Liver (tissue), 9 donors: Measurements from ENCODE around the gene DCAF4. TPM values are rescaled to one million over a fixed set of nuclear protein-coding genes. Genes with fewer than 3 reads are reported as not detected.

Experiments
- DNase-seq: peaks from one replicate; pipeline ENCODE4 v3.0.0-alpha.2; 2017; ENCODE audit warnings: low spot score
- H3K27ac ChIP-seq, 2 donors: one replicate each; pipeline ENCODE4 v1.7.0; 2013; ENCODE audit warnings: inconsistent platforms in 2 of 2, low read length in 2 of 2, control low read depth in 1 of 2, low read depth in 1 of 2, mild to moderate bottlenecking in 1 of 2
- H3K27me3 ChIP-seq, 4 donors: one replicate each; pipeline versions ENCODE4 v1.6.1 to v1.7.0; 2013; ENCODE audit warnings: low read length in 3 of 4, inconsistent platforms in 1 of 4, mild to moderate bottlenecking in 1 of 4, moderate library complexity in 1 of 4; ENCODE audit not compliant: control insufficient read depth in 4 of 4, insufficient read depth in 4 of 4
- H3K36me3 ChIP-seq, 4 donors: one replicate each; pipeline versions ENCODE4 v1.6.1 to v1.7.0; 2013; ENCODE audit warnings: low read length in 3 of 4, mild to moderate bottlenecking in 3 of 4, low read depth in 1 of 4, moderate library complexity in 1 of 4; ENCODE audit not compliant: control insufficient read depth in 4 of 4, insufficient read depth in 3 of 4
- H3K4me1 ChIP-seq, 4 donors: one replicate each; pipeline versions ENCODE4 v1.6.1 to v1.7.0; 2013; ENCODE audit warnings: low read length in 3 of 4, mild to moderate bottlenecking in 3 of 4, moderate library complexity in 1 of 4; ENCODE audit not compliant: control insufficient read depth in 4 of 4, insufficient read depth in 4 of 4
- H3K4me3 ChIP-seq, 3 donors: one replicate each; pipeline versions ENCODE4 v1.6.1 to v1.7.0; 2013; ENCODE audit warnings: low read length in 3 of 3, control low read depth in 1 of 3, low read depth in 1 of 3, mild to moderate bottlenecking in 1 of 3
- H3K9ac ChIP-seq, 2 donors: one replicate each; pipeline ENCODE4 v1.7.0; 2013; ENCODE audit warnings: low read length in 2 of 2, mild to moderate bottlenecking in 2 of 2, moderate library complexity in 2 of 2, control low read depth in 1 of 2, low read depth in 1 of 2
- H3K9me3 ChIP-seq, 4 donors: one replicate each; pipeline versions ENCODE4 v1.6.1 to v1.7.0; 2013; ENCODE audit warnings: low read length in 3 of 4; ENCODE audit not compliant: control insufficient read depth in 4 of 4
- EGR1 ChIP-seq, 2 donors: IDR thresholded peaks; 2 replicates each; pipeline ENCODE4 v1.6.1; 2016 to 2018; ENCODE audit warnings: antibody characterized with exemption in 2 of 2, low read depth in 2 of 2
- FOXA1 ChIP-seq: IDR thresholded peaks from 2 replicates; pipeline ENCODE4 v1.6.1; 2016; ENCODE audit warnings: antibody characterized with exemption
- FOXA2 ChIP-seq: IDR thresholded peaks from 2 replicates; pipeline ENCODE4 v1.6.1; 2016; ENCODE audit warnings: antibody characterized with exemption
- GABPA ChIP-seq, 2 donors: IDR thresholded peaks in 1 of 2; conservative IDR thresholded peaks in 1 of 2; 2 replicates each; pipeline ENCODE4 v1.6.1; 2016; ENCODE audit warnings: antibody characterized with exemption in 2 of 2, mild to moderate bottlenecking in 1 of 2, moderate library complexity in 1 of 2
- HNF4A ChIP-seq, 2 donors: conservative IDR thresholded peaks; 2 replicates each; pipeline ENCODE4 v1.6.1; 2016; ENCODE audit warnings: antibody characterized with exemption in 2 of 2, mild to moderate bottlenecking in 2 of 2
- HNF4G ChIP-seq: IDR thresholded peaks from 2 replicates; pipeline ENCODE4 v1.6.1; 2016; ENCODE audit warnings: antibody characterized with exemption
- JUND ChIP-seq, 2 donors: IDR thresholded peaks; 2 replicates each; pipeline ENCODE4 v1.6.1; 2016; ENCODE audit warnings: antibody characterized with exemption in 2 of 2
- NR2F2 ChIP-seq: IDR thresholded peaks from 2 replicates; pipeline ENCODE4 v1.6.1; 2016; ENCODE audit warnings: antibody characterized with exemption
- RAD21 ChIP-seq, 2 donors: IDR thresholded peaks; 2 replicates each; pipeline ENCODE4 v1.6.1; 2016; ENCODE audit warnings: antibody characterized with exemption in 2 of 2, mild to moderate bottlenecking in 2 of 2
- SP1 ChIP-seq: IDR thresholded peaks from 2 replicates; pipeline ENCODE4 v1.6.1; 2018; ENCODE audit warnings: antibody characterized with exemption, mild to moderate bottlenecking
- TAF1 ChIP-seq: conservative IDR thresholded peaks from 2 replicates; pipeline ENCODE4 v1.6.1; 2016; ENCODE audit warnings: antibody characterized with exemption, mild to moderate bottlenecking
- YY1 ChIP-seq: IDR thresholded peaks from 2 replicates; pipeline ENCODE4 v1.6.1; 2016; ENCODE audit warnings: antibody characterized with exemption, mild to moderate bottlenecking
- WGBS: extraction: QIAGEN DNeasy Blood & Tissue Kit; methylation state at CpG from one replicate; pipeline ENCODE4 v1.1.7; 2013; 5-methylcytosine and 5-hydroxymethylcytosine counted together
- polyA plus RNA-seq, 2 donors: library from polyadenylated mRNA; stranded (reverse) in 1 of 2; unstranded in 1 of 2; fragments of 200-250 nt in 1 of 2; fragments of >200 nt in 1 of 2; fragmentation: Nextera tagmentation in 1 of 2; extraction: Ambion mirVana in 1 of 2; gene quantifications; one replicate each; pipeline versions ENCODE4 v1.2.1 to v1.2.3, GENCODE V29; 2013 to 2015
- total RNA-seq, 2 donors: library from RNA; depleted of rRNA; stranded (reverse); fragments of >200 nt; gene quantifications; one replicate each; pipeline ENCODE4 v1.2.3, GENCODE V29; 2014
- TF ChIP-seq, protein P1 (sequence below): IDR thresholded peaks from 2 replicates; pipeline ENCODE4 v1.6.1; 2016; ENCODE audit warnings: antibody characterized with exemption
- TF ChIP-seq, protein P2 (sequence below): IDR thresholded peaks from 2 replicates; pipeline ENCODE4 v1.6.1; 2016; ENCODE audit warnings: antibody characterized with exemption, mild to moderate bottlenecking
- TF ChIP-seq, protein P3 (sequence below): IDR thresholded peaks from 2 replicates; pipeline ENCODE4 v1.6.1; 2016; ENCODE audit warnings: antibody characterized with exemption
- TF ChIP-seq, protein P4 (sequence below): fragments of 150-350 bp; IDR thresholded peaks from 2 replicates; pipeline ENCODE4 v1.5.1; 2017; ENCODE audit warnings: improper control_type of control experiment, low read depth, low read length; ENCODE audit not compliant: missing input control
- TF ChIP-seq, protein P5 (sequence below): IDR thresholded peaks from 2 replicates; pipeline ENCODE4 v1.6.1; 2016; ENCODE audit warnings: antibody characterized with exemption
- donor health status: healthy.
- donor health status: healthy.
- donor health status: healthy.
- donor health status: healthy.
- donor health status: healthy.

The DCAF4 gene
- total and polyA plus RNA-seq, 4 donors = 3.5 to 11.0 (median 6.1) TPM

DNA sequence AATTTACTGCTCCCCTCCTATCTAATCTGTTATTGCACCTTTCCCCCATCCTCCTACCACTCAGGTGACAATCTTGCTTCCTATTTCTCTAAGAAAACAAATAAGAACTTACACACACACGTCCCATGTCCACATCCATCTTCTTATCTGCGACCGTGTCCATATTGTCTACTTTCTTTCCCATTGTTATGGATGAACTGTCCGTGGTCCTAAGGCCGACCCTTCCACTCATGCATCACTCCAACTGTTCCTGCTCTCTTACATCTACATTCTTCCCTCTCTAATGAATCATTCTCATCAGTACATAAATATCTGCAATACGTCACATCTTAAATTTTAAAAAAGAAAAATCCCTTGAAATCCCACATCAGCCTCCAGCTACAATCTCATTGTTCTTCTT, 70.7 kb downstream of the DCAF4 start:
- H3K9ac ChIP-seq = no peak overlapping the region
- no peaks in the 10 kb centered on the region for H3K27me3 ChIP-seq
- DNase-seq = no peak
- peaks cover 0 to 42% (median 39%) of the 10 kb centered on the region in 4 donors for H3K36me3 ChIP-seq
- H3K9me3 ChIP-seq = no peaks in the 10 kb centered on the region
- H3K4me3 ChIP-seq = no peak overlapping the region
- no peaks in the 10 kb centered on the region for H3K4me1 ChIP-seq
- TF ChIP-seq, protein P1, sequence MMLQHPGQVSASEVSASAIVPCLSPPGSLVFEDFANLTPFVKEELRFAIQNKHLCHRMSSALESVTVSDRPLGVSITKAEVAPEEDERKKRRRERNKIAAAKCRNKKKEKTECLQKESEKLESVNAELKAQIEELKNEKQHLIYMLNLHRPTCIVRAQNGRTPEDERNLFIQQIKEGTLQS = no peak
- TF ChIP-seq NR2F2 = no peak
- H3K27ac ChIP-seq = no peak overlapping the region
- 97% methylated on average over 6 of the region's 6 CpGs for WGBS

DNA sequence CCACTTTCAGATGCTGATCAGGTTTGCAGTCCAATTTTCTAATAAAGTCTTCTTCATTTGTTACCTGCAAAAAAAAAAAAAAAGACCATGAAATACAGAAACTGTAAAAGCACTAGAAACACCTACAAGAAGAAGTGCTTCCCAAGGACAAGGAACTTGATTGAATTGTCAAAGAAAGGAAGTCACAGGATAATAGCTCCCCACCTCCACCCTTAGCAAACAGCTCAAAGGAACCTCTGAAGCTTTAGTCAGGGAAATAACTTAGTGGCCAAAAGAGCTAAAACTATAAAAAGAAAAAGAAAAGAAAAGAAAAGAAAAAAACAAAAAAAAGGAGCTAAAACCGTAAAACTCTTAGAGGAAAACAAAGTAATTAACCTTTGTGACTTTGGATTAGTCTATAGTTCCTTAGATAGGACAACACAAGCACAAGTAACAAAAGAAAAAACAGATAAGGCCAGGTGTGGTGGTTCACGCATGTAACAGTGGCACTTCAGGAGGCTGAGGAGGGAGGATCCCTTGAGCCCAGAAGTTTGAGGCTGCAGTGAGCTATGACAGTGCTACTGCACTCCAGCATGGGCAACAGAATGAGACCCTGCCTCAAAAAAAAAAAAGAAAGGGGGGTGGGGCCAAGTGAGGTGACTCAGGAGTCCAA, 72.1 kb downstream of the DCAF4 start:
- TF ChIP-seq, protein P2, sequence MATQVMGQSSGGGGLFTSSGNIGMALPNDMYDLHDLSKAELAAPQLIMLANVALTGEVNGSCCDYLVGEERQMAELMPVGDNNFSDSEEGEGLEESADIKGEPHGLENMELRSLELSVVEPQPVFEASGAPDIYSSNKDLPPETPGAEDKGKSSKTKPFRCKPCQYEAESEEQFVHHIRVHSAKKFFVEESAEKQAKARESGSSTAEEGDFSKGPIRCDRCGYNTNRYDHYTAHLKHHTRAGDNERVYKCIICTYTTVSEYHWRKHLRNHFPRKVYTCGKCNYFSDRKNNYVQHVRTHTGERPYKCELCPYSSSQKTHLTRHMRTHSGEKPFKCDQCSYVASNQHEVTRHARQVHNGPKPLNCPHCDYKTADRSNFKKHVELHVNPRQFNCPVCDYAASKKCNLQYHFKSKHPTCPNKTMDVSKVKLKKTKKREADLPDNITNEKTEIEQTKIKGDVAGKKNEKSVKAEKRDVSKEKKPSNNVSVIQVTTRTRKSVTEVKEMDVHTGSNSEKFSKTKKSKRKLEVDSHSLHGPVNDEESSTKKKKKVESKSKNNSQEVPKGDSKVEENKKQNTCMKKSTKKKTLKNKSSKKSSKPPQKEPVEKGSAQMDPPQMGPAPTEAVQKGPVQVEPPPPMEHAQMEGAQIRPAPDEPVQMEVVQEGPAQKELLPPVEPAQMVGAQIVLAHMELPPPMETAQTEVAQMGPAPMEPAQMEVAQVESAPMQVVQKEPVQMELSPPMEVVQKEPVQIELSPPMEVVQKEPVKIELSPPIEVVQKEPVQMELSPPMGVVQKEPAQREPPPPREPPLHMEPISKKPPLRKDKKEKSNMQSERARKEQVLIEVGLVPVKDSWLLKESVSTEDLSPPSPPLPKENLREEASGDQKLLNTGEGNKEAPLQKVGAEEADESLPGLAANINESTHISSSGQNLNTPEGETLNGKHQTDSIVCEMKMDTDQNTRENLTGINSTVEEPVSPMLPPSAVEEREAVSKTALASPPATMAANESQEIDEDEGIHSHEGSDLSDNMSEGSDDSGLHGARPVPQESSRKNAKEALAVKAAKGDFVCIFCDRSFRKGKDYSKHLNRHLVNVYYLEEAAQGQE = no peak
- TF ChIP-seq HNF4G (no peak), EGR1 (IDR thresholded peaks at IDR 0.05; ENCODE audit: low read depth in 2 of 2) (no peak), NR2F2 (no peak), YY1 (no peak), FOXA1 (no peak), SP1 (no peak), GABPA (IDR thresholded peaks at IDR 0.05 in 1 of 2, conservative IDR thresholded peaks at IDR 0.05 in 1 of 2) (no peak), TAF1 (no peak), HNF4A (conservative IDR thresholded peaks at IDR 0.05) (no peak), FOXA2 (no peak), JUND (IDR thresholded peaks at IDR 0.05) (no peak), RAD21 (IDR thresholded peaks at IDR 0.05) (no peak)
- TF ChIP-seq, protein P3, sequence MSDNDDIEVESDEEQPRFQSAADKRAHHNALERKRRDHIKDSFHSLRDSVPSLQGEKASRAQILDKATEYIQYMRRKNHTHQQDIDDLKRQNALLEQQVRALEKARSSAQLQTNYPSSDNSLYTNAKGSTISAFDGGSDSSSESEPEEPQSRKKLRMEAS = no peak
- TF ChIP-seq, protein P4, sequence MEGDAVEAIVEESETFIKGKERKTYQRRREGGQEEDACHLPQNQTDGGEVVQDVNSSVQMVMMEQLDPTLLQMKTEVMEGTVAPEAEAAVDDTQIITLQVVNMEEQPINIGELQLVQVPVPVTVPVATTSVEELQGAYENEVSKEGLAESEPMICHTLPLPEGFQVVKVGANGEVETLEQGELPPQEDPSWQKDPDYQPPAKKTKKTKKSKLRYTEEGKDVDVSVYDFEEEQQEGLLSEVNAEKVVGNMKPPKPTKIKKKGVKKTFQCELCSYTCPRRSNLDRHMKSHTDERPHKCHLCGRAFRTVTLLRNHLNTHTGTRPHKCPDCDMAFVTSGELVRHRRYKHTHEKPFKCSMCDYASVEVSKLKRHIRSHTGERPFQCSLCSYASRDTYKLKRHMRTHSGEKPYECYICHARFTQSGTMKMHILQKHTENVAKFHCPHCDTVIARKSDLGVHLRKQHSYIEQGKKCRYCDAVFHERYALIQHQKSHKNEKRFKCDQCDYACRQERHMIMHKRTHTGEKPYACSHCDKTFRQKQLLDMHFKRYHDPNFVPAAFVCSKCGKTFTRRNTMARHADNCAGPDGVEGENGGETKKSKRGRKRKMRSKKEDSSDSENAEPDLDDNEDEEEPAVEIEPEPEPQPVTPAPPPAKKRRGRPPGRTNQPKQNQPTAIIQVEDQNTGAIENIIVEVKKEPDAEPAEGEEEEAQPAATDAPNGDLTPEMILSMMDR = no peak
- TF ChIP-seq, protein P5, sequence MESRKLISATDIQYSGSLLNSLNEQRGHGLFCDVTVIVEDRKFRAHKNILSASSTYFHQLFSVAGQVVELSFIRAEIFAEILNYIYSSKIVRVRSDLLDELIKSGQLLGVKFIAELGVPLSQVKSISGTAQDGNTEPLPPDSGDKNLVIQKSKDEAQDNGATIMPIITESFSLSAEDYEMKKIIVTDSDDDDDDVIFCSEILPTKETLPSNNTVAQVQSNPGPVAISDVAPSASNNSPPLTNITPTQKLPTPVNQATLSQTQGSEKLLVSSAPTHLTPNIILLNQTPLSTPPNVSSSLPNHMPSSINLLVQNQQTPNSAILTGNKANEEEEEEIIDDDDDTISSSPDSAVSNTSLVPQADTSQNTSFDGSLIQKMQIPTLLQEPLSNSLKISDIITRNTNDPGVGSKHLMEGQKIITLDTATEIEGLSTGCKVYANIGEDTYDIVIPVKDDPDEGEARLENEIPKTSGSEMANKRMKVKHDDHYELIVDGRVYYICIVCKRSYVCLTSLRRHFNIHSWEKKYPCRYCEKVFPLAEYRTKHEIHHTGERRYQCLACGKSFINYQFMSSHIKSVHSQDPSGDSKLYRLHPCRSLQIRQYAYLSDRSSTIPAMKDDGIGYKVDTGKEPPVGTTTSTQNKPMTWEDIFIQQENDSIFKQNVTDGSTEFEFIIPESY = no peak
- WGBS = 91% methylated on average over 2 of the region's 2 CpGs
- no peak overlapping the region for H3K27ac ChIP-seq
- no peak for DNase-seq
- H3K4me3 ChIP-seq = no peak overlapping the region
- H3K9ac ChIP-seq = no peak overlapping the region
- H3K9me3 ChIP-seq = no peaks in the 10 kb centered on the region
- H3K4me1 ChIP-seq = no peaks in the 10 kb centered on the region
- peaks cover 2 to 32% (median 31%) of the 10 kb centered on the region in 4 donors for H3K36me3 ChIP-seq
- H3K27me3 ChIP-seq = no peaks in the 10 kb centered on the region
